Gastrocnemius medialis (tissue), 4 donors: ENCODE data around the gene PLXNA2.

ENCODE experiments used
- CTCF ChIP-seq, 5 experiments: fragments of 450-650 bp in 3 of 5; fragments of 200-600 bp in 2 of 5; sonication (generic) in 2 of 5; IDR thresholded peaks in 4 of 5; conservative IDR thresholded peaks in 1 of 5; 1 replicate in 4 of 5; 2 replicates in 1 of 5; pipeline ENCODE4 v1.5.1; 2016 to 2019; ENCODE audit warnings: antibody characterized with exemption in 5 of 5, mild to moderate bottlenecking in 3 of 5, moderate library complexity in 3 of 5
- POLR2A ChIP-seq, 2 donors: fragments of 450-650 bp; IDR thresholded peaks; one replicate each; pipeline ENCODE4 v1.6.1; 2017; ENCODE audit warnings: antibody characterized with exemption in 2 of 2, mild to moderate bottlenecking in 2 of 2, moderate library complexity in 2 of 2

GRCh38 chr1:207973898-207974568, 270.2 kb downstream of the PLXNA2 start:
- TF ChIP-seq CTCF (IDR thresholded peaks at IDR 0.05 in 4 of 5, conservative IDR thresholded peaks at IDR 0.05 in 1 of 5) (no peak), POLR2A (IDR thresholded peaks at IDR 0.05) (no peak)
